Epithelial cell of esophagus (primary cell): ENCODE results near the gene SLC12A5.
"Not testable (repeated sequence)": the region's sequence is repeated elsewhere in the genome, so short reads cannot be mapped to it uniquely, and the experiment has no call there.

ENCODE experiments used
- DNase-seq: peaks from one replicate; pipeline ENCODE4 v3.0.0; 2010; ENCODE audit warnings: low read depth
- H3K4me3 ChIP-seq: 2 replicates; pipeline ENCODE4 v1.5.1; 2011; ENCODE audit warnings: mild to moderate bottlenecking, low read length, control low read depth
- TF ChIP-seq, protein P1 (sequence below): IDR thresholded peaks from 2 replicates; pipeline ENCODE4 v1.5.1; 2011; ENCODE audit warnings: low read depth, mild to moderate bottlenecking, low read length, control low read depth, inconsistent platforms; ENCODE audit not compliant: insufficient read depth; ENCODE audit errors: missing control alignments

The SLC12A5 gene

DNA sequence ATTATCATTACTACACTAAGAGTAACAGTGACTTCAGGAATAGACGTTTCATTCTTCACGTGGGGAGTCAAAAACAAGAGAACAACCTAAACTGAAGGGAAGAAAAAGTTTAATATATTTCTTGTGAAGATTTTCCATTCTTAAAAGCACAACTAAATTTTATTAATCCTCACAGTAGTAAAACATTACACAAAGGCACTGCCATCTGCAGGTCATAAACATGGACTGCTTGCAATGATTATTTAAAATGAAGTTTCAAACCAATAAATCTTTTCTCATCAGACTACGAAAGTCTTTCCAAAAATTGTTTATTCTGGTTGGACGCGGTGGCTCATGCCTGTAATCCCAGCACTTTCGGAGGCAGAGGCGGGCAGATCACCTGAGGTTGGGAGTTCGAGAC is 58.1 kb downstream of the SLC12A5 start:
- DNase-seq, result no peak
- TF ChIP-seq, protein P1, sequence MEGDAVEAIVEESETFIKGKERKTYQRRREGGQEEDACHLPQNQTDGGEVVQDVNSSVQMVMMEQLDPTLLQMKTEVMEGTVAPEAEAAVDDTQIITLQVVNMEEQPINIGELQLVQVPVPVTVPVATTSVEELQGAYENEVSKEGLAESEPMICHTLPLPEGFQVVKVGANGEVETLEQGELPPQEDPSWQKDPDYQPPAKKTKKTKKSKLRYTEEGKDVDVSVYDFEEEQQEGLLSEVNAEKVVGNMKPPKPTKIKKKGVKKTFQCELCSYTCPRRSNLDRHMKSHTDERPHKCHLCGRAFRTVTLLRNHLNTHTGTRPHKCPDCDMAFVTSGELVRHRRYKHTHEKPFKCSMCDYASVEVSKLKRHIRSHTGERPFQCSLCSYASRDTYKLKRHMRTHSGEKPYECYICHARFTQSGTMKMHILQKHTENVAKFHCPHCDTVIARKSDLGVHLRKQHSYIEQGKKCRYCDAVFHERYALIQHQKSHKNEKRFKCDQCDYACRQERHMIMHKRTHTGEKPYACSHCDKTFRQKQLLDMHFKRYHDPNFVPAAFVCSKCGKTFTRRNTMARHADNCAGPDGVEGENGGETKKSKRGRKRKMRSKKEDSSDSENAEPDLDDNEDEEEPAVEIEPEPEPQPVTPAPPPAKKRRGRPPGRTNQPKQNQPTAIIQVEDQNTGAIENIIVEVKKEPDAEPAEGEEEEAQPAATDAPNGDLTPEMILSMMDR, result peak; percentile 40
- H3K4me3 ChIP-seq, result no peak overlapping the region

DNA sequence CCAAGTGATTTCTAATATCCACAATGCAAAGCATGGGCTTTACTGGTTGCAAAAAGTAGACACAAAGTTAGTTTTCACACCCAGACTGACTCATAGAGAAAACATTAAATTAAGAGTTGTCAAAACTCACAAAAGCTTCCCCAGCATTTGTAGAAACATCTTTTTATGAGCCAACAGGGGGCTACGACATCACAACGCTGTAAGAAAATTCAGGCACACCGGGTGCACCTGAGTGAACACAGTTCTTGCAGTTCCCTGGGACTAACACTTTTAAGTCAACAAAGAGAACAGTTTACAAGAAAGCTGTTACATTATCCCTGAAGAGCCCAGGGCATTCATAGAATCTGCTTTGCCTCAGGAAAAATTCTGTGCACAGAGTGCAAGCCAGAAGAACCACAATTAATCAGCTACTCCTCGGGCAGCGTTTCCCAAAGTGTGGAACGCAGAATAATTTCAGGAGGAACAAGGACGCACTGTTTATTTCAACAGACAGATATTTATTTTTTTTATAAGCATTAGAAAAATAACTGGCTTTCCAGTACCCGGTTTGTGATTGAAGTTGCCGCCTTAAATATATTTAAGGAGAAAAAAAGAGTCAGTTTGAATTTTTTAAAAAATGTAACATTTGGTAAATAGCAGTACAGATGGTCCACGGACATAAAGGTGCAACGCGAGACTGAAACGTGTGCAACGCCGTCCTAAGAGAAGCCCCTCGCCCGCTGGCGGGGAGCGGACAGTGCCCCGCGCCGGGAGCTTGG is 59.6 kb downstream of the SLC12A5 start:
- TF ChIP-seq, protein P1, result no peak
- peak overlapping the region; percentile 68 for H3K4me3 ChIP-seq
- DNase-seq, result peak; percentile 36

DNA sequence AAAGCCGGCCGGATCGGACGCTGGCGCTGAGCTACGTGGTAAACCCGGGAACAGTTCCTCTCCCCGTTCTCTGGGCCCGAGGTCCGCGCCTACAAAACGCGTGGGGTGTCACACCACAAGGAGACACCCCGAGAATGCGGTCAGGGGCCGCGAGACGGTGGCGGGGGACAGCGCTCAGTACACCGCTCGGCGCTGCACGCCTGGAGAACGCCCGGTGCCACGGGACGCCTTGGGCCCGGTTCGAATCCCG is 60.1 kb downstream of the SLC12A5 start:
- DNase-seq, result no peak
- H3K4me3 ChIP-seq, result peak overlapping the region; percentile 68
- TF ChIP-seq, protein P1, result no peak

DNA sequence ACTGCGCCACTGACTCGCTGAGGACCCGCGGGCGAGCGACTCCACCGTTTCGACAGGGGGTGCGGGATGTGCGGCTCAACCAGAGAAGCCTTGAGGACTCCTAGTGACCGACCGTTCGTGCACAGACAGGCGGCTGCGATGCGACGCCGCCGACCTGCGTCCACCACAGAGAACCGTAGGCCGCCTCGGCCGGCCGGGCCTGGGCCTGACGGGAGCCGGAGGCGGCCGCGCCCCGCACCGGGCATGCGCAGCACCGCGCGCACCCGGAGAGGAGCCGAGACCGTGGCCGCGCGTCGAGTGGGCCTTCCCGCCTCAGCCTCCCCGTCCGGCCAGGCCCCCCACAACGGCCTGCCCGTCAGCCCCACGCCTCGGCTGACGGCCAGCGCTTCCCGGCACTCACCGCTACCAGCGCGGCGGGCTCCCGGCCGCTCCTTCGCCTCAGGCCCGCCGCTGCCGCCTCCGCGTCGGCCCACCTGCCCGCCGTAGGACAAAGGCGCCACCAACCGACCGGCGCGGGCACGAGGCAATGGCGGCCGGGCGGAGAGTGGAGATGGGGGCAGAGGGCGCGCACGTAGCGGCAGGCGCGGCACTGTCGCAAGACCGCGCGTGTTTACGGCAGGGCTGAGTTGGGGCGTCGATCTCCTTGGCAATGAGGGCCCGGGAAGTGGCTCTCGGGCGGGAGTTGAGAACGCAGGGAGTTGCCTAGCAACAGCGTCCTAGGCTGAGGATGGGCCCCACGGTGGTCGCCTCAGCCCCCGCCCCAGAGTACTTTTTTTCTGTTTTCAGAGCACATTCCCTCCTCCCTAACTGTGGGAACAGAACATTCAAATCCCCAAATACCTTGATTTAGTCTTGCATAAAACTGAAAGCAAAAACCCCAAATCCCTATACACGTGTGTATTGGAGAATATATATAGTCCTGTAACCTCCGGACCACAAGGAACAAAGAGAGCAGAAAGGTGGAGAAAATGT is 60.7 kb downstream of the SLC12A5 start, which contains the start of gene NCOA5:
TSS of gene NCOA5 (minus strand) at position 546 of the 972 bp plus-strand sequence. CDS start 10,538 bp downstream, outside the sequence.
- TF ChIP-seq, protein P1, result no peak
- peak; percentile 98 for DNase-seq
- peak within 1 kb of the TSS; percentile 68 for H3K4me3 ChIP-seq

DNA sequence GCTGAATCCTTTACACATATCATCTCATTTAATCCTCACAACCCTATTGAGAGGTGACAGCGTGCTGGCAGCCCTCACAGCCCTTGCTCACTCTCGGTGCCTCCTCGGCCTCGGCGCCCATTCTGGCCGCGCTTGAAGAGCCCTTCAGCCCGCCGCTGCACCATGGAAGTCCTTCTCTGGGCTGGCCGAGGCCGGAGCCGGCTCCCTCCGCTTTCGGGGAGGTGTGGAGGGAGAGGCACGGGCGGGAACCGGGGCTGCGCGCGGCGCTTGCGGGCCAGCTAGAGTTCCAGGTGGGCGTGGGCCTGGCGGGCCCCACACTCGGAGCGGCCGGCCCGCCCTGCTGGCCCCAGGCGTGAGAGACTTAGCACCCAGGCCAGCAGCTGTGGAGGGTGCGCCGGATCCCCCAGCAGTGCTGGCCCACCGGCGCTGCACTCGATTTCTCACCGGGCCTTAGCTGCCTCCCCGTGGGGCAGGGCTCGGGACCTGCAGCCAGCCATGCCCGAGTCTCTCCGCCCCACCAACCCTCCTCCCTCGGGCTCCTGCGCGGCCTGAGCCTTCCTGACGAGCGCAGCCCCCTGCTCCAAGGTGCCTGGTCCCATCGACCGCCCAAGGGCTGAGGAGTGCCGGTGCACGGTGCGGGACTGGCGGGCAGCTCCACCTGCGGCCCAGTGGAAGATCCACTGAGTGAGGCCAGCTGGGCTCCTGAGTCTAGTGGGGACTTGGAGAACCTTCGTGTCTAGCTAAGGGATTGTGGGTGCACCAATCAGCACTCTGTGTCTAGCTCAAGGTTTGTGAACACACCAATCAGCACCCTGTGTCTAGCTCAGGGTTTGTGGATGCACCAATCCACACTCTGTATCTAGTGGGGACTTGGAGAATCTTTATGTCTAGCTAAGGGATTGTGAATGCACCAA is 62.9 kb downstream of the SLC12A5 start:
- not testable (repeated sequence) for H3K4me3 ChIP-seq, DNase-seq

DNA sequence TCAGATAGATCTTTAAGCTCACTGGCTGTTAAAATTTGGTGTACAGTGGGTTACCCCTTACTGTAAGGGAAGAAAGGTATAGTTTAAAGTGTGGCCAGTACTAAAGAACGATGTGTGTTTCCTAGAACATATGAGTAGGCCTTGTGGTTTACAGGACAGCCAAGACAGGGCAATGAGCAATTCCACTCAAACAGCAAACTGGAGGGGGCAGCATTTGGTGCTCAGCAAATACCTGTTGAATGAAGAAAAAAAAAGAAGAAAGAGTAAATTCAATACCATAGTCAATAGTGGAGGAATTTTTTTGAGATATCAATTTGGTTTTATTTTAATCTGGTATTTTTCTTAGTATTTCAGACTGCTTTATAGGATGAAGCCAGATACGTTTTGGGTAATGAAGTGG is 64.5 kb downstream of the SLC12A5 start:
- TF ChIP-seq, protein P1, result no peak
- DNase-seq, result no peak
- no peak overlapping the region for H3K4me3 ChIP-seq
